ENCODE data around the gene LEMD1.

DNA sequence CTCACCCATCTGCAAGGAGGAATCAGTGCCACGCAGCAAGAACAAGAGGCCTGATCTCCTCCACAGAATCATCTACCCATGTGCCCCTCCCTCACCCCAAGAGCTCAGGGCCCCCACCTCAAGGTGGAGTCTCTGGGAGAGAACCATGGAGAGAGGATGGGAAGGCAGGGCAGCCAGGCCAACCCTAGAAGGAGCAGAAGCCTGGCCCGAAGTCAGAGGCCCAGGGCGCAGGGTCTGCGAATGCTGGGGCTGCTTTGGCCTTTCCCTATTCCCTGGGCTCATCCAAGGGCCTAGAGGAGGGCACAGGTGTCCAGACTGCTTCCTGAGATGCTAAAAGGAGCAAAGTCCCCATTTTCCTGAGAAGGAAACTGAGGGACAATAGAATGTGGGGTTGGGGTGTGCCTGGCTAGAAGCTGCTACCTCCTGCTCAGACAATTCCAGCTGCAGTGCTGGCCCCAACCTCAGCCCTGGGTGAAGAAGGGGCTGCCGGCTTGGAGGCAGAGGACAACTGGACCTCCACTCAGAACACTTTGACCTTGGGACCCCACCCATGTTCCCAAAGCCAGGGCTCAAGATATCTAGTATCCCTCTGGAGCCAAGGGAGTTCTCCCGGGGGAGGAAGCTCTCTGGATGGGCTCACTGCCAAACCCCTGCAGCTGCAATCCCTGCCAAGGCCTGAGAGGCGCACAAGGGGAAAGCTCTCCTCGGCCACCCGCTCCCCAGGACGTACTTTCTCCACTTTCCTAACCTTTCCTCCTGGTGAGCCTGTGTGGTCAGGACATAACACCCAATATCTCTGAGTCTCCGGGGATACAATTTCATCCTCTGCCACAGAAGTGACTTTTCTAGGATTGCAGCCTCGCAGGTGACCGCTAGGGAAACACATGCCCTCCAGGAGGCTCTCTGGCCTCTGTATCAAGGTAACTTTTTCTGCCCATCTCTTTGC, 16.6 kb upstream of the LEMD1 start:
- TF ChIP-seq, protein P1, sequence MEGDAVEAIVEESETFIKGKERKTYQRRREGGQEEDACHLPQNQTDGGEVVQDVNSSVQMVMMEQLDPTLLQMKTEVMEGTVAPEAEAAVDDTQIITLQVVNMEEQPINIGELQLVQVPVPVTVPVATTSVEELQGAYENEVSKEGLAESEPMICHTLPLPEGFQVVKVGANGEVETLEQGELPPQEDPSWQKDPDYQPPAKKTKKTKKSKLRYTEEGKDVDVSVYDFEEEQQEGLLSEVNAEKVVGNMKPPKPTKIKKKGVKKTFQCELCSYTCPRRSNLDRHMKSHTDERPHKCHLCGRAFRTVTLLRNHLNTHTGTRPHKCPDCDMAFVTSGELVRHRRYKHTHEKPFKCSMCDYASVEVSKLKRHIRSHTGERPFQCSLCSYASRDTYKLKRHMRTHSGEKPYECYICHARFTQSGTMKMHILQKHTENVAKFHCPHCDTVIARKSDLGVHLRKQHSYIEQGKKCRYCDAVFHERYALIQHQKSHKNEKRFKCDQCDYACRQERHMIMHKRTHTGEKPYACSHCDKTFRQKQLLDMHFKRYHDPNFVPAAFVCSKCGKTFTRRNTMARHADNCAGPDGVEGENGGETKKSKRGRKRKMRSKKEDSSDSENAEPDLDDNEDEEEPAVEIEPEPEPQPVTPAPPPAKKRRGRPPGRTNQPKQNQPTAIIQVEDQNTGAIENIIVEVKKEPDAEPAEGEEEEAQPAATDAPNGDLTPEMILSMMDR (IDR thresholded peaks at IDR 0.05; ENCODE audit: insufficient read depth, low read length), result no peak
- TF ChIP-seq, protein P2, sequence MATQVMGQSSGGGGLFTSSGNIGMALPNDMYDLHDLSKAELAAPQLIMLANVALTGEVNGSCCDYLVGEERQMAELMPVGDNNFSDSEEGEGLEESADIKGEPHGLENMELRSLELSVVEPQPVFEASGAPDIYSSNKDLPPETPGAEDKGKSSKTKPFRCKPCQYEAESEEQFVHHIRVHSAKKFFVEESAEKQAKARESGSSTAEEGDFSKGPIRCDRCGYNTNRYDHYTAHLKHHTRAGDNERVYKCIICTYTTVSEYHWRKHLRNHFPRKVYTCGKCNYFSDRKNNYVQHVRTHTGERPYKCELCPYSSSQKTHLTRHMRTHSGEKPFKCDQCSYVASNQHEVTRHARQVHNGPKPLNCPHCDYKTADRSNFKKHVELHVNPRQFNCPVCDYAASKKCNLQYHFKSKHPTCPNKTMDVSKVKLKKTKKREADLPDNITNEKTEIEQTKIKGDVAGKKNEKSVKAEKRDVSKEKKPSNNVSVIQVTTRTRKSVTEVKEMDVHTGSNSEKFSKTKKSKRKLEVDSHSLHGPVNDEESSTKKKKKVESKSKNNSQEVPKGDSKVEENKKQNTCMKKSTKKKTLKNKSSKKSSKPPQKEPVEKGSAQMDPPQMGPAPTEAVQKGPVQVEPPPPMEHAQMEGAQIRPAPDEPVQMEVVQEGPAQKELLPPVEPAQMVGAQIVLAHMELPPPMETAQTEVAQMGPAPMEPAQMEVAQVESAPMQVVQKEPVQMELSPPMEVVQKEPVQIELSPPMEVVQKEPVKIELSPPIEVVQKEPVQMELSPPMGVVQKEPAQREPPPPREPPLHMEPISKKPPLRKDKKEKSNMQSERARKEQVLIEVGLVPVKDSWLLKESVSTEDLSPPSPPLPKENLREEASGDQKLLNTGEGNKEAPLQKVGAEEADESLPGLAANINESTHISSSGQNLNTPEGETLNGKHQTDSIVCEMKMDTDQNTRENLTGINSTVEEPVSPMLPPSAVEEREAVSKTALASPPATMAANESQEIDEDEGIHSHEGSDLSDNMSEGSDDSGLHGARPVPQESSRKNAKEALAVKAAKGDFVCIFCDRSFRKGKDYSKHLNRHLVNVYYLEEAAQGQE (IDR thresholded peaks at IDR 0.05; ENCODE audit: insufficient replicate concordance, low read depth), result no peak
- TF ChIP-seq SPI1 (IDR thresholded peaks at IDR 0.05; ENCODE audit: borderline replicate concordance, low read depth), result no peak

All from HL-60 (cell line).